ENCODE data around the gene WDR37. TPM values are rescaled to one million over a fixed set of nuclear protein-coding genes. Genes with fewer than 3 reads are reported as not detected.

WDR37 gene
- total and polyA plus RNA-seq, 12 donors, result 6.8 to 36.5 (median 31.4) TPM

DNA sequence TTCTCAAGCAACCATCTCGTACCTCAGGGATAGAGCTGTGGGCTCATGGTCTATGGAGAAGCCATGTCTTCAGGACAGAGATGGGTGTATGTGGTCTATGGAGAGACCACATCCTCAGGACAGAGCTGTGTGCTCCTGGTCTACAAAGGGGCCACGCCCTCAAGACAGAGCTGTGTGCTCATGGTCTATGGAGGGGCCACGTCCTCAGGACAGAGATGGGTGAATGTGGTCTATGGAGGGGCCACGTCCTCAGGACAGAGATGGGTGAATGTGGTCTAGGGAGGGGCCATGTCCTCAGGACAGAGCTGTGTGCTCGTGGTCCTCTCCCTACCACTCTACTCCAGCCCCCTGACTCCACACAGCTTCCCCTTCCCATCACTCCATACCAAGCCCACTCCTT is 117.8 kb downstream of the WDR37 start:
- Histone ChIP-seq H3K27me3 (peaks cover 0 to 19% (median 15%) of the 10 kb centered on the region in 7 donors), H3K36me3 (no peaks in the 10 kb centered on the region), H3K4me1 (no peaks in the 10 kb centered on the region), H3K27ac (no peak overlapping the region), H3K9me3 (no peaks in the 10 kb centered on the region), H3K4me3 (no peak overlapping the region)
- intact Hi-C loops (cut with DNase I), result no loop called here
- DNase-seq (no peak), ATAC-seq (peak in 1 of 8 donors; percentile 48)
- TF ChIP-seq, protein P1, sequence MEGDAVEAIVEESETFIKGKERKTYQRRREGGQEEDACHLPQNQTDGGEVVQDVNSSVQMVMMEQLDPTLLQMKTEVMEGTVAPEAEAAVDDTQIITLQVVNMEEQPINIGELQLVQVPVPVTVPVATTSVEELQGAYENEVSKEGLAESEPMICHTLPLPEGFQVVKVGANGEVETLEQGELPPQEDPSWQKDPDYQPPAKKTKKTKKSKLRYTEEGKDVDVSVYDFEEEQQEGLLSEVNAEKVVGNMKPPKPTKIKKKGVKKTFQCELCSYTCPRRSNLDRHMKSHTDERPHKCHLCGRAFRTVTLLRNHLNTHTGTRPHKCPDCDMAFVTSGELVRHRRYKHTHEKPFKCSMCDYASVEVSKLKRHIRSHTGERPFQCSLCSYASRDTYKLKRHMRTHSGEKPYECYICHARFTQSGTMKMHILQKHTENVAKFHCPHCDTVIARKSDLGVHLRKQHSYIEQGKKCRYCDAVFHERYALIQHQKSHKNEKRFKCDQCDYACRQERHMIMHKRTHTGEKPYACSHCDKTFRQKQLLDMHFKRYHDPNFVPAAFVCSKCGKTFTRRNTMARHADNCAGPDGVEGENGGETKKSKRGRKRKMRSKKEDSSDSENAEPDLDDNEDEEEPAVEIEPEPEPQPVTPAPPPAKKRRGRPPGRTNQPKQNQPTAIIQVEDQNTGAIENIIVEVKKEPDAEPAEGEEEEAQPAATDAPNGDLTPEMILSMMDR (IDR thresholded peaks at IDR 0.05), result no peak
- 79 to 90% methylated on average over 5 of the region's 5 CpGs for WGBS, 2 donors

DNA sequence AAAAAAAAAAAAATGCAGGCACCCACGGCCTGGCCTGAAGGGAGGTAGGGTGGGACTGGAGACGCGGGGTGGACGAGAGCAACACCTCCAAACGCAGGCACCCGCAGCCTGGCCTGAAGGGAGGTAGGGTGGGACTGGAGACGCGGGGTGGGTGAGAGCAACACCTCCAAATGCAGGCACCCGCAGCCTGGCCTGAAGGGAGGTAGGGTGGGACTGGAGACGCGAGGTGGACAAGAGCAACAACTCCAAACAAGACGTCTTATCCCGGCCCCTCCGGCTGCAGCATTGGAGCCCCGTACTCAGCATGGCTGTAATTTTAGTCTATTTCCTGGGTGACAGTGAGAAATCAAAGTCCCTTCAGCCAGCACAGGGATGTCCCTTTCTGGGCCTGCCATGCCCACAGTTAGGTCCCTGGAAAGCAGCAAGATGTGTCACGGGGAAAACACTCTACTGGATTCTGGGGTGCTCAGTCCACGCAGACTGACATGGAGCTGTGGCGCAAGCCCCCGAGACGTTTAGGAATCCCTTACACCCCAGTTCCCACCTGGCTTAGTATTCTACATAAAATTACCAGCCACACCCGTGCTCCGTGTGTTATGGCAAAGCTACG is 119.9 kb downstream of the WDR37 start:
- intact Hi-C loops (cut with DNase I), result no loop called here
- no peaks in the 10 kb centered on the region for H3K36me3 ChIP-seq
- H3K9me3 ChIP-seq, result no peaks in the 10 kb centered on the region
- no peak overlapping the region for H3K4me3 ChIP-seq
- peaks cover 0 to 19% (median 6%) of the 10 kb centered on the region in 7 donors for H3K27me3 ChIP-seq
- DNase-seq (no peak), ATAC-seq (no peak)
- H3K4me1 ChIP-seq, result no peaks in the 10 kb centered on the region
- TF ChIP-seq, protein P1 (IDR thresholded peaks at IDR 0.05), result no peak
- no peak overlapping the region for H3K27ac ChIP-seq
- WGBS, 2 donors, result 90% methylated on average over 23 of the region's 23 CpGs

DNA sequence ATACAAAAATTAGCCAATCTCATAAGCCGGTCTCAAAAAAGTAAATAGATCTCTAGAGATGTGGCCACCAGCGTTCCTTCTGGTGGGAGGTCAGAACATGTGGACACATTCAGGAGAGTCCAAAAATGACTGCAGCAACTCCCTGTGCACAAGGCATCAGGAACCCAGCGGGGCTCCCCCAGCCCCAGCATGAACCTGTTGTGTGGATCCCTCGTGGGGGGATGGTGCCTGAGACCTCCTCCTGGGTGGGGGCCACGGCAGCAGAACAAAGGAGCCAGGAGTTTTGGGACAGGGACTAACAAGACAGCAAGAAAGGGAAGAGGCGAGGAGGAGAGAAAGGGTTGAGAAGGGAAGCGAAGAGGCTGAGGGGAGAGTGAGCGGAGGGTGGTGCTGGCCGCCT is 121.8 kb downstream of the WDR37 start:
- TF ChIP-seq, protein P1 (IDR thresholded peaks at IDR 0.05), result no peak
- no peak overlapping the region for H3K27ac ChIP-seq
- no peak for DNase-seq
- intact Hi-C loops (cut with DNase I), result no loop called here
- ATAC-seq, result no peak
- no peak overlapping the region for H3K4me3 ChIP-seq
- H3K36me3 ChIP-seq, result no peaks in the 10 kb centered on the region
- H3K27me3 ChIP-seq, result peaks cover 0 to 27% (median 9%) of the 10 kb centered on the region in 7 donors
- no peaks in the 10 kb centered on the region for H3K4me1 ChIP-seq
- H3K9me3 ChIP-seq, result no peaks in the 10 kb centered on the region
- 86 to 88% methylated on average over 8 to 9 of the region's 9 CpGs for WGBS, 2 donors

DNA sequence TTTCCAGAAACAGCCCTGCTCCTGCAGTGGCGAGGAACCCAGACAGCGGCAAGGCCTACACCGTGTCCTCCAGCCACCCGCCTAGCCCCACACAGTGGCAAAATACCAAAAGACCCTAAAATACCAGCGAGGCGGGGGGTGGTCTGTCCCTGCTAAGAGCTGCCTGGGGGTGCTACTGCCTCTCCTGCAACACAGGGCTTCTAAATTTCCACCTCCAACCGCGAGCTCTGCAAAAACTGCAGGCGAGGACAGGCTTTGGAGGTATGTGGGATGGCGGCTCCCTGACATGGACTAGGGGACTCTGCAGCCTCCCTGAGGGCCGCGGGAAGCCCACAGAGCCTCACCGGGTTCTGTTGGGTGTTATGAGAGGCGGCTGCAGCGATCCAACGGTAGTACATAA is 122.3 kb downstream of the WDR37 start:
- Histone ChIP-seq H3K27ac (no peak overlapping the region), H3K27me3 (peaks cover 0 to 32% (median 14%) of the 10 kb centered on the region in 7 donors), H3K4me3 (no peak overlapping the region), H3K9me3 (no peaks in the 10 kb centered on the region), H3K4me1 (no peaks in the 10 kb centered on the region), H3K36me3 (no peaks in the 10 kb centered on the region)
- 84 to 85% methylated on average over 16 of the region's 16 CpGs for WGBS, 2 donors
- TF ChIP-seq, protein P1 (IDR thresholded peaks at IDR 0.05), result no peak
- ATAC-seq (no peak), DNase-seq (no peak)
- intact Hi-C loops (cut with DNase I), result no loop called here
